ENCODE results near the gene CPN2. TPM values are rescaled to one million over a fixed set of nuclear protein-coding genes. Genes with fewer than 3 reads are reported as not detected.

Gene CPN2
- total and polyA plus RNA-seq, 2 of the 8 experiments (the other 6 are each of a cell fraction or from before 2014, with no cell fraction given), result 0.03 TPM; not detected in 1

- Histone ChIP-seq H3K56ac (replicated peaks; ENCODE audit: insufficient read length, low read depth, low read length) (no peak overlapping the region), H3K18ac (ENCODE audit: extremely low read depth, low read length) (no peak overlapping the region), H3K9me3 (ENCODE audit: insufficient read depth in 2 of 2, low read depth in 1 of 2, low read length in 1 of 2) (peaks cover 0 to 4% of the 10 kb centered on the region in 2 experiments; a peak in 1 of 4 replicates), H3K36me3 (ENCODE audit: control insufficient read depth in 2 of 4, insufficient read depth in 4 of 4, low read length in 3 of 4) (no peaks in the 10 kb centered on the region), H2BK15ac (ENCODE audit: low read length) (no peak overlapping the region), H2BK20ac (ENCODE audit: low read length) (no peak overlapping the region), H3K27me3 (replicated peaks in 1 of 4; ENCODE audit: control insufficient read depth in 3 of 4, extremely low read depth in 1 of 4, insufficient read depth in 3 of 4, low read length in 3 of 4) (peaks cover 0 to 2% (median 0%) of the 10 kb centered on the region in 4 experiments; a peak in 1 of 7 replicates), H3K23me2 (ENCODE audit: low read depth, low read length) (no peaks in the 10 kb centered on the region), H4K91ac (replicated peaks; ENCODE audit: insufficient read length, low read length) (no peak overlapping the region), H2BK12ac (ENCODE audit: low read depth, low read length) (no peak overlapping the region), H4K20me1 (replicated peaks in 1 of 2; ENCODE audit: control insufficient read depth in 1 of 2, insufficient read depth in 2 of 2, low read length in 2 of 2) (no peaks in the 10 kb centered on the region), H3K4ac (replicated peaks; ENCODE audit: insufficient read length, low read depth, low read length) (no peak overlapping the region), H3K23ac (ENCODE audit: insufficient read length) (no peak overlapping the region), H3K79me2 (ENCODE audit: control insufficient read depth in 1 of 2, insufficient read depth in 2 of 2, low read length in 2 of 2) (no peaks in the 10 kb centered on the region), H2AK5ac (ENCODE audit: low read depth, low read length) (0 out of 2 replicates have a peak overlapping the region, but pooled peaks have one; percentile 9), H2AFZ (ENCODE audit: low read length) (no peak overlapping the region), H3K14ac (ENCODE audit: insufficient read length) (no peak overlapping the region), H3K4me2 (ENCODE audit: insufficient read depth in 1 of 2, low read depth in 2 of 2, low read length in 2 of 2) (no peak overlapping the region), H3K79me1 (ENCODE audit: low read depth, low read length) (no peaks in the 10 kb centered on the region), H3K4me3 (ENCODE audit: extremely low read depth in 1 of 4, insufficient read depth in 2 of 4, low read depth in 3 of 4, low read length in 4 of 4) (no peak overlapping the region), H2BK120ac (replicated peaks; ENCODE audit: low read depth, low read length) (no peak overlapping the region), H4K5ac (ENCODE audit: insufficient read length, low read depth, low read length) (no peak overlapping the region), H3K4me1 (replicated peaks in 1 of 4; ENCODE audit: control insufficient read depth in 3 of 4, insufficient read depth in 4 of 4, low read length in 3 of 4) (peaks cover 0 to 7% (median 1%) of the 10 kb centered on the region in 4 experiments; a peak in 3 of 7 replicates), H2BK5ac (ENCODE audit: low read depth, low read length) (no peak overlapping the region; the same call in 1 of the 2 replicates), H3K9ac (replicated peaks in 1 of 4; ENCODE audit: extremely low read depth in 1 of 4, low read depth in 3 of 4, low read length in 3 of 4) (no peak overlapping the region), H3K27ac (ENCODE audit: low read depth, low read length) (no peak overlapping the region), H4K8ac (ENCODE audit: extremely low read depth, insufficient read depth, low read length) (no peak overlapping the region)
- CTCF ChIA-PET (ENCODE audit: partially characterized antibody), result interaction anchor here (1.1 to 4.5 kb wide), 6 partner anchors 8 to 43 kb away, joined by 3 to 21 read pairs (median 4); no protein-coding TSS in a partner anchor
- peak in 1 of 2 experiments; percentile 33 for DNase-seq (ENCODE audit: low read depth in 1 of 2, low spot score in 2 of 2)
- WGBS, 2 experiments (ENCODE audit: extremely low coverage in 1 of 2, insufficient coverage in 1 of 2, insufficient read length in 1 of 2, insufficient replicate concordance in 2 of 2, low coverage in 1 of 2, low lambda C conversion rate in 2 of 2, missing lambda C conversion rate in 1 of 2), result 94% methylated on average over 6 of the region's 6 CpGs; no CpG with 5 or more reads in 1 of the 2 experiments
- POLR2A ChIA-PET (ENCODE audit: partially characterized antibody), result no interaction called here
- no peak for FAIRE-seq
- TF ChIP-seq E2F6 (IDR thresholded peaks at IDR 0.05), result no peak
- TF ChIP-seq SIRT6 (IDR thresholded peaks at IDR 0.05; ENCODE audit: low read length), result no peak
- no peak for TF ChIP-seq HDAC2 (IDR thresholded peaks at IDR 0.05; ENCODE audit: borderline replicate concordance in 1 of 2, low read depth in 2 of 2, low read length in 2 of 2)
- no peak for TF ChIP-seq ATF3 (IDR thresholded peaks at IDR 0.05; ENCODE audit: insufficient read depth, low read depth, low read length)
- no peak for TF ChIP-seq KDM1A (IDR thresholded peaks at IDR 0.05; ENCODE audit: borderline replicate concordance, low read length)
- TF ChIP-seq YY1 (IDR thresholded peaks at IDR 0.05; ENCODE audit: low read depth, low read length), result no peak
- TF ChIP-seq KDM4A (IDR thresholded peaks at IDR 0.05; ENCODE audit: low read depth, low read length, severe bottlenecking), result no peak
- no peak for TF ChIP-seq RAD21 (IDR thresholded peaks at IDR 0.05 in 1 of 2, conservative IDR thresholded peaks at IDR 0.05 in 1 of 2; ENCODE audit: low read depth in 2 of 2, low read length in 2 of 2)
- TF ChIP-seq EP300 (IDR thresholded peaks at IDR 0.05; ENCODE audit: borderline replicate concordance in 1 of 2, low read depth in 2 of 2, low read length in 2 of 2), result no peak
- TF ChIP-seq MAFK (IDR thresholded peaks at IDR 0.05; ENCODE audit: low read depth, low read length), result no peak
- TF ChIP-seq SP4 (IDR thresholded peaks at IDR 0.05; ENCODE audit: low read length), result no peak
Observed at GRCh38 chr3:194387276-194387675, 36.1 kb upstream of the CPN2 start.

Data from H1 (cell line).